Endodermal cell (in vitro differentiated cells): ENCODE data around the gene WBP1. TPM values are rescaled to one million over a fixed set of nuclear protein-coding genes. Genes with fewer than 3 reads are reported as not detected.

Experiments used
- DNase-seq: peaks from one replicate; pipeline ENCODE4 v3.0.0-alpha.2; 2017
- H3K27ac ChIP-seq: 2 replicates; pipeline ENCODE4 v1.5.1; 2013; ENCODE audit warnings: mild to moderate bottlenecking, low read depth, low read length, moderate library complexity
- H3K27me3 ChIP-seq: 2 replicates; pipeline ENCODE4 v1.6.1; 2013; ENCODE audit warnings: mild to moderate bottlenecking, low read length, moderate library complexity; ENCODE audit not compliant: insufficient read depth, control insufficient read depth, poor library complexity, severe bottlenecking
- H3K36me3 ChIP-seq: 2 replicates; pipeline ENCODE4 v1.7.0; 2013; ENCODE audit warnings: mild to moderate bottlenecking, low read length, moderate library complexity; ENCODE audit not compliant: control insufficient read depth, insufficient read depth
- H3K4me1 ChIP-seq: one replicate; pipeline ENCODE4 v1.7.0; 2013; ENCODE audit warnings: low read length; ENCODE audit not compliant: control insufficient read depth, insufficient read depth
- H3K4me3 ChIP-seq: 2 replicates; pipeline ENCODE4 v1.5.1; 2013; ENCODE audit warnings: mild to moderate bottlenecking, low read length, moderate library complexity
- H3K9ac ChIP-seq: 2 replicates; pipeline ENCODE4 v1.6.1; 2013; ENCODE audit warnings: mild to moderate bottlenecking, low read length, moderate library complexity; ENCODE audit not compliant: poor library complexity, severe bottlenecking; ENCODE audit errors: extremely low read depth
- H3K9me3 ChIP-seq: 2 replicates; pipeline ENCODE4 v1.6.1; 2013; ENCODE audit warnings: mild to moderate bottlenecking, low read length, moderate library complexity; ENCODE audit not compliant: control insufficient read depth
- H3K27ac Mint-ChIP-seq: 2 replicates; pipeline ENCODE4 v1.8.0; 2020; ENCODE audit warnings: mixed read lengths
- H3K27me3 Mint-ChIP-seq: 2 replicates; pipeline ENCODE4 v1.8.0; 2021; ENCODE audit warnings: mild to moderate bottlenecking, mixed read lengths; ENCODE audit not compliant: insufficient read depth
- H3K36me3 Mint-ChIP-seq: 2 replicates; pipeline ENCODE4 v1.8.0; 2020; ENCODE audit warnings: low read depth, mixed read lengths
- H3K4me1 Mint-ChIP-seq: 2 replicates; pipeline ENCODE4 v1.8.0; 2020; ENCODE audit warnings: mixed read lengths
- H3K4me3 Mint-ChIP-seq: 2 replicates; pipeline ENCODE4 v1.8.0; 2020; ENCODE audit warnings: mild to moderate bottlenecking, moderate library complexity, mixed read lengths
- H3K9me3 Mint-ChIP-seq: 2 replicates; pipeline ENCODE4 v1.8.0; 2020; ENCODE audit warnings: mild to moderate bottlenecking, mixed read lengths
- CTCF ChIP-seq: fragments of 200-600 bp; sonication (generic); conservative IDR thresholded peaks from 2 replicates; pipeline ENCODE4 v1.5.0; 2021; ENCODE audit warnings: antibody characterized with exemption, mild to moderate bottlenecking
- WGBS, 2 experiments: methylation state at CpG; one replicate each; pipeline versions ENCODE4 v1.1.5 to v1.1.7; 2013; ENCODE audit warnings: missing lambda C conversion rate in 2 of 2, mixed read lengths in 1 of 2; ENCODE audit not compliant: insufficient coverage in 1 of 2, insufficient read length in 1 of 2; 5-methylcytosine and 5-hydroxymethylcytosine counted together
- long read RNA-seq, 4 experiments: library from polyadenylated mRNA in 2 of 4; library from RNA in 1 of 4; library from capped mRNA in 1 of 4; stranded (forward) in 3 of 4; unstranded in 1 of 4; transcript quantifications; one replicate each; pipeline ENCODE4 v2.0.0, GENCODE V29; 2020 to 2021; ENCODE audit warnings: inconsistent platforms in 1 of 4
- polyA plus RNA-seq, 2 experiments: library from polyadenylated mRNA; stranded (reverse); fragments of 50-300 nt; gene quantifications; one replicate each; pipeline ENCODE4 v1.2.3, GENCODE V29; 2013
- total RNA-seq, 2 donors: library from RNA; stranded (reverse); fragmentation: NEBNext Ultra II Directional in 1 of 2; extraction: Animal tissue kit (Norgen Biotek cat#: 25700) in 1 of 2; gene quantifications; 2 replicates in 1 of 2; 3 replicates in 1 of 2; pipeline ENCODE4 v1.2.1, GENCODE V29; 2021

The WBP1 gene
- total RNA-seq: 100 to 1,000 TPM; 110 to 116 TPM
- 121 TPM for polyA plus RNA-seq (2013, experiment 1 of 2)
- polyA plus RNA-seq (2013, experiment 2 of 2): 102 TPM
- long read RNA-seq, experiment 1, transcript WBP1-201 (4 exons, 1,294 nt): major isoform, 50 of 71 reads
- long read RNA-seq, experiment 1, transcript WBP1-208 (4 exons, 765 nt): minor isoform, 5 of 71 reads
- long read RNA-seq, experiment 1, partial matches to known transcripts: 0 of 71 reads
- long read RNA-seq, experiment 1, other reads (novel, unspliced or antisense): 12 of 71 reads
- long read RNA-seq, experiment 2, transcript WBP1-212 (3 exons, 919 nt): minor isoform, 5 of 121 reads
- long read RNA-seq, experiment 2, transcript WBP1-201 (4 exons, 1,294 nt): major isoform, 83 of 121 reads
- long read RNA-seq, experiment 2, transcript WBP1-202 (5 exons, 1,325 nt): minor isoform, 6 of 121 reads
- long read RNA-seq, experiment 2, transcript WBP1-208 (4 exons, 765 nt): minor isoform, 8 of 121 reads
- long read RNA-seq, experiment 2, partial matches to known transcripts: 2 of 121 reads
- long read RNA-seq, experiment 2, other reads (novel, unspliced or antisense): 15 of 121 reads
- long read RNA-seq, experiment 3, transcript WBP1-201 (4 exons, 1,294 nt): major isoform, 55 of 76 reads
- long read RNA-seq, experiment 3, transcript WBP1-208 (4 exons, 765 nt): minor isoform, 5 of 76 reads
- long read RNA-seq, experiment 3, partial matches to known transcripts: 2 of 76 reads
- long read RNA-seq, experiment 3, other reads (novel, unspliced or antisense): 12 of 76 reads
- long read RNA-seq, experiment 4, transcript WBP1-201 (4 exons, 1,294 nt): major isoform, 321 of 406 reads
- long read RNA-seq, experiment 4, transcript WBP1-208 (4 exons, 765 nt): minor isoform, 22 of 406 reads
- long read RNA-seq, experiment 4, transcript WBP1-212 (3 exons, 919 nt): minor isoform, 6 of 406 reads
- long read RNA-seq, experiment 4, partial matches to known transcripts: 29 of 406 reads
- long read RNA-seq, experiment 4, other reads (novel, unspliced or antisense): 23 of 406 reads

GRCh38 chr2:74458132-74458937, at the start of gene WBP1:
Gene WBP1, plus strand, starts transcription at chr2:74458438. Its CDS starts 165 bp downstream, at chr2:74458603.
- peak; percentile 100 for DNase-seq
- Histone ChIP-seq H3K27ac (peak within 1 kb of the TSS; percentile 88), H3K27me3 (no peaks in the 10 kb centered on the region), H3K9me3 (no peaks in the 10 kb centered on the region), H3K9ac (peak within 1 kb of the TSS; percentile 84), H3K4me3 (peak within 1 kb of the TSS; percentile 93), H3K36me3 (peaks cover 27% of the 10 kb centered on the region), H3K4me1 (no peaks in the 10 kb centered on the region)
- peaks cover 26% of the 10 kb centered on the region for H3K36me3 Mint-ChIP-seq
- no peaks in the 10 kb centered on the region for H3K27me3 Mint-ChIP-seq
- 0% methylated on average over 16 to 38 of the region's 38 CpGs for WGBS, 2 experiments
- H3K4me1 Mint-ChIP-seq: peaks cover 27% of the 10 kb centered on the region
- H3K4me3 Mint-ChIP-seq: peak within 1 kb of the TSS; percentile 83
- H3K9me3 Mint-ChIP-seq: no peaks in the 10 kb centered on the region
- TF ChIP-seq CTCF: no peak
- peak within 1 kb of the TSS; percentile 99 for H3K27ac Mint-ChIP-seq

DNA sequence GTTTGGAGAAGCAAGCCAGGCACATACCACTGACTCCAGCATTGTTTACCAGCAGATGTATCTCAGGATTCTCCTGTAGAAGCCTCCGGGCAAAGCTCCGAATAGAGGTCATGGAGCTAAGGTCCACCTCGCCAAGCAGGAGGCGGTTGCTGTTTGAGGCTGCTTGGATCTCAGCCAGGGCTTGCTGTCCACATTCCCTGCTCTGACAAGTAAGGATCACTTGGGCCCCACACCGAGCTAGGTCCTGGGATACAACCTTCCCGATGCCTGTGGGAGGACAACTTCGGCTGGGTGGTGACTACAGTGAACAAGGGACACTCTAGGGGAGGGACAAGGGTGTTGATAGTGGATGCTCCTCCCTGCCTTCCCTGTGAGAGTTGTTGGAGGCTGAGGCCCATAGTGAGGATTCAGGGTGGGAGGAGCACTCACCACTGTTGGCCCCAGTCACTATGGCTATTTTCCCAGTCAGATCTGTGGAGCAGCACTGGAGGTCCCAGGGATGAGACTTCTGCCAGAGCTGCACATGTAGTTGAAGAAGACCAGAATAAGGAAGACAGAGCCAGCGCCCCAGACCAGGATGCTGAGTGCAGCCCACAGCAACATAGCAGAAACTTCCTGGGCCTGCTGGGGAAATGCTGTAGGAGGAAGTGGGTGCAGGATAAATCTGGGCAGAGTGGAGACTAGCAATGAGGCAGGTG, 45.1 kb upstream of the WBP1 start:
- H3K4me3 Mint-ChIP-seq: no peak overlapping the region
- H3K9me3 ChIP-seq: no peaks in the 10 kb centered on the region
- no peaks in the 10 kb centered on the region for H3K4me1 ChIP-seq
- TF ChIP-seq CTCF: no peak
- no peak overlapping the region for H3K27ac ChIP-seq
- H3K36me3 Mint-ChIP-seq: no peaks in the 10 kb centered on the region
- peaks cover 17% of the 10 kb centered on the region for H3K27me3 Mint-ChIP-seq
- no peak for DNase-seq
- WGBS, 2 experiments: 90 to 91% methylated on average over 7 to 8 of the region's 8 CpGs
- H3K9ac ChIP-seq: no peak overlapping the region
- H3K36me3 ChIP-seq: no peaks in the 10 kb centered on the region
- no peak overlapping the region for H3K27ac Mint-ChIP-seq
- no peaks in the 10 kb centered on the region for H3K27me3 ChIP-seq
- peaks cover 1% of the 10 kb centered on the region for H3K9me3 Mint-ChIP-seq
- H3K4me1 Mint-ChIP-seq: peaks cover 6% of the 10 kb centered on the region
- no peak overlapping the region for H3K4me3 ChIP-seq
